ENCODE results near the gene GPR68. TPM values are rescaled to one million over a fixed set of nuclear protein-coding genes. Genes with fewer than 3 reads are reported as not detected.

The GPR68 gene
- total and polyA plus RNA-seq, 4 donors, result 2.3 to 7.6 (median 2.8) TPM

- Histone ChIP-seq H3K9ac (ENCODE audit: insufficient read depth in 1 of 2, low read length in 2 of 2) (no peak overlapping the region), H3K36me3 (ENCODE audit: control insufficient read depth in 4 of 4, insufficient read depth in 4 of 4, low read length in 4 of 4) (peaks cover 16 to 48% (median 30%) of the 10 kb centered on the region in 4 donors), H3K9me3 (ENCODE audit: control insufficient read depth in 4 of 4, insufficient read depth in 3 of 4, low read length in 3 of 4) (peaks cover 0 to 1% (median 0%) of the 10 kb centered on the region in 4 donors), H3K27me3 (ENCODE audit: control insufficient read depth in 3 of 3, insufficient read depth in 3 of 3, low read length in 2 of 3) (no peaks in the 10 kb centered on the region), H3K27ac (ENCODE audit: low read depth in 1 of 2, low read length in 1 of 2) (no peak overlapping the region), H3K4me1 (ENCODE audit: control insufficient read depth in 5 of 5, insufficient read depth in 5 of 5, low read length in 5 of 5) (peaks cover 0 to 2% (median 0%) of the 10 kb centered on the region in 5 donors), H3K4me3 (no peak overlapping the region)
- TF ChIP-seq CTCF (IDR thresholded peaks at IDR 0.05; ENCODE audit: control extremely low read depth, extremely low read depth), result no peak
- 86 to 90% methylated on average over 12 of the region's 12 CpGs for WGBS, 2 donors
- no peak for ATAC-seq (ENCODE audit: insufficient read depth, low FRiP score)
- no peak for DNase-seq
These were observed 51.4 kb downstream of the GPR68 start for GRCh38 chr14:91193069-91193468.

- H3K4me3 ChIP-seq, result no peak overlapping the region
- H3K27ac ChIP-seq (ENCODE audit: low read depth in 1 of 2, low read length in 1 of 2), result no peak overlapping the region
- peaks cover 11 to 51% (median 29%) of the 10 kb centered on the region in 4 donors for H3K36me3 ChIP-seq (ENCODE audit: control insufficient read depth in 4 of 4, insufficient read depth in 4 of 4, low read length in 4 of 4)
- peaks cover 0 to 2% (median 0%) of the 10 kb centered on the region in 5 donors for H3K4me1 ChIP-seq (ENCODE audit: control insufficient read depth in 5 of 5, insufficient read depth in 5 of 5, low read length in 5 of 5)
- no peak for DNase-seq
- no peak overlapping the region for H3K9ac ChIP-seq (ENCODE audit: insufficient read depth in 1 of 2, low read length in 2 of 2)
- H3K27me3 ChIP-seq (ENCODE audit: control insufficient read depth in 3 of 3, insufficient read depth in 3 of 3, low read length in 2 of 3), result no peaks in the 10 kb centered on the region
- peaks cover 0 to 1% (median 0%) of the 10 kb centered on the region in 4 donors for H3K9me3 ChIP-seq (ENCODE audit: control insufficient read depth in 4 of 4, insufficient read depth in 3 of 4, low read length in 3 of 4)
- no peak for TF ChIP-seq CTCF (IDR thresholded peaks at IDR 0.05; ENCODE audit: control extremely low read depth, extremely low read depth)
- no peak for ATAC-seq (ENCODE audit: insufficient read depth, low FRiP score)
- WGBS, 2 donors, result 95 to 97% methylated on average over 9 of the region's 9 CpGs
These were observed 53.7 kb downstream of the GPR68 start for GRCh38 chr14:91190853-91191252.

GRCh38 chr14:91187271-91187670 lies 57.2 kb downstream of the GPR68 start:
- WGBS, 2 donors, result 96 to 97% methylated on average over 13 of the region's 13 CpGs
- Histone ChIP-seq H3K9ac (ENCODE audit: insufficient read depth in 1 of 2, low read length in 2 of 2) (no peak overlapping the region), H3K4me3 (no peak overlapping the region), H3K4me1 (ENCODE audit: control insufficient read depth in 5 of 5, insufficient read depth in 5 of 5, low read length in 5 of 5) (no peaks in the 10 kb centered on the region), H3K27ac (ENCODE audit: low read depth in 1 of 2, low read length in 1 of 2) (no peak overlapping the region), H3K9me3 (ENCODE audit: control insufficient read depth in 4 of 4, insufficient read depth in 3 of 4, low read length in 3 of 4) (no peaks in the 10 kb centered on the region), H3K36me3 (ENCODE audit: control insufficient read depth in 4 of 4, insufficient read depth in 4 of 4, low read length in 4 of 4) (peaks cover 22 to 51% (median 30%) of the 10 kb centered on the region in 4 donors), H3K27me3 (ENCODE audit: control insufficient read depth in 3 of 3, insufficient read depth in 3 of 3, low read length in 2 of 3) (no peaks in the 10 kb centered on the region)
- no peak for TF ChIP-seq CTCF (IDR thresholded peaks at IDR 0.05; ENCODE audit: control extremely low read depth, extremely low read depth)
- ATAC-seq (ENCODE audit: insufficient read depth, low FRiP score) (no peak), DNase-seq (no peak)

GRCh38 chr14:91186515-91187066 lies 57.9 kb downstream of the GPR68 start:
- TF ChIP-seq CTCF (IDR thresholded peaks at IDR 0.05; ENCODE audit: control extremely low read depth, extremely low read depth), result no peak
- peaks cover 22 to 50% (median 34%) of the 10 kb centered on the region in 4 donors for H3K36me3 ChIP-seq (ENCODE audit: control insufficient read depth in 4 of 4, insufficient read depth in 4 of 4, low read length in 4 of 4)
- ATAC-seq (ENCODE audit: insufficient read depth, low FRiP score) (no peak), DNase-seq (no peak)
- WGBS, 2 donors, result 96 to 97% methylated on average over 4 of the region's 4 CpGs
- H3K27ac ChIP-seq (ENCODE audit: low read depth in 1 of 2, low read length in 1 of 2), result no peak overlapping the region
- no peaks in the 10 kb centered on the region for H3K4me1 ChIP-seq (ENCODE audit: control insufficient read depth in 5 of 5, insufficient read depth in 5 of 5, low read length in 5 of 5)
- H3K27me3 ChIP-seq (ENCODE audit: control insufficient read depth in 3 of 3, insufficient read depth in 3 of 3, low read length in 2 of 3), result no peaks in the 10 kb centered on the region
- H3K9me3 ChIP-seq (ENCODE audit: control insufficient read depth in 4 of 4, insufficient read depth in 3 of 4, low read length in 3 of 4), result no peaks in the 10 kb centered on the region
- no peak overlapping the region for H3K9ac ChIP-seq (ENCODE audit: insufficient read depth in 1 of 2, low read length in 2 of 2)
- H3K4me3 ChIP-seq, result no peak overlapping the region

Data from lung (tissue), 12 donors.